C1 segment of cervical spinal cord (tissue), 14 donors: Measurements from ENCODE around the gene C16orf78.

Experiments used
- DNase-seq, 14 donors: peaks; one replicate each; lab custom pipeline; 2025; lab: John Stamatoyannopoulos, UW

Gene C16orf78, protein sequence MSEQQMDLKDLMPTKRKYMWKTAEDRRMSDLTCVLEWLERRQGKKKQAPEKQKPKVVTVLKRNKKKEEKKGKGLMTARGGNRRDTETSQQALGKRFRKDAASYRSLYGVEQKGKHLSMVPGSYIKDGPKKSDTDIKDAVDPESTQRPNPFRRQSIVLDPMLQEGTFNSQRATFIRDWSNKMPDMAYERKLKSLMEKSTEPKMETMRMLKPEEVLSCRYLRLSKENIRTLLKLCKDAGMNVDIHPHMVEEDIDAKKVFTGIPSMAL

DNA sequence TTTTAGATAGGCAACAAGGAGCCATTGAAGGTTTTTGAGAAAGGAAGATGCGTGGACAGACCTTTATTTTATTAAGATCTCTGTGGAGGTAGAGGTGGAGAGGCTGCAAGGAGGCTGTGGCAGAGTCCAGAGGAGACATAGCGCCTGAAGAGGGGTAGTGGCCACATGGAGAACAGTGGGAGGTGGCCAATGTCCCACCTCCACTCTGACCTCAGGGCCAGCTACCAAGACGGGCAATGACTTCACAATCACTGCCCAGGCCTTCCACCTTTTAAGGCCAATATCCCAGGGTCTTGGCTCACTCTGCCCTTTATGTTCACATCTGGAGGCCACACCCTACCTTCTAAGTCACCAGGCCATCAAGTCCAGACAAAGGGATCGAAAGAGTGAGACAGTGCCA is at the start of gene C16orf78:
Gene C16orf78 (plus strand): TSS at position 301 of the 400 bp plus-strand sequence. CDS start 136 bp downstream, outside the sequence.
- DNase-seq = no peak

DNA sequence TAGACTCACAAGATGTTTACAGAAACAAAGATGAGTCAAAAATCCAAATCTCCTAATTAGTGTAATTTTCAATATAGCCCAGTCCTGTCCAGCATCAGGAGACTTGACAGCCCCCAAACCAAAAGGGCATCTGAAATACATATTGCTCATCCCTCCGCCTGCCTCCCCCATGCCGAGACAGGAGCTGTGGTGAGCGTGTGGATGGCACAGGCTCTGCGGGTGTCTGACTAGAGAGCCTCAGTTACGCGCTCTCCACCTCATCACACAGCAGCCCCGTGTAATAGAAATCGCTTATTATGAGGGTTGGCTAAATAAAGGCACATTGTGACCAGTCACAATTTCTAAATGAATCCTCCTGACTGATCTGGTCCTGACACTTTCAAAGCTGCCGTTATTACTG is 48.9 kb upstream of the C16orf78 start:
- DNase-seq = peak in 1 of 14 donors; percentile 60

DNA sequence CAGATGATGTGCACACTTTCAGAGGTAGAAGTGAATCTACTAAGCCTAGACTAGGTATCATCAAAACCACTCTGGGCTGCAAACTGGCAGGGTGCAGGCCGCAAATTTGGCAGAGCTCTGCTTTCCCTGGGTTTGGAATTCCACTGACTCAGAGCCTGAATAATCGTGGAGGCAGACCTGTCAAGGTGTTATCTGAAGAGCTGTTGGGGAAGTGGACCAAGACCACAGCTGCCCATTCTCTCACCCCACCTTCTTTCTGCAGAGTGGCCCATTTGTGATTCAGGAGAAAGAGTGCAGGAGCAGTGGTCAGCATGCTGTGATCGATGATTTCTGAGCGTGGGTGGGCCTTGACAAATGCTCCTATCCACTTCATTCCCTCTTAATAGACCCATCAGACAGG is 46.1 kb upstream of the C16orf78 start:
- no peak for DNase-seq

DNA sequence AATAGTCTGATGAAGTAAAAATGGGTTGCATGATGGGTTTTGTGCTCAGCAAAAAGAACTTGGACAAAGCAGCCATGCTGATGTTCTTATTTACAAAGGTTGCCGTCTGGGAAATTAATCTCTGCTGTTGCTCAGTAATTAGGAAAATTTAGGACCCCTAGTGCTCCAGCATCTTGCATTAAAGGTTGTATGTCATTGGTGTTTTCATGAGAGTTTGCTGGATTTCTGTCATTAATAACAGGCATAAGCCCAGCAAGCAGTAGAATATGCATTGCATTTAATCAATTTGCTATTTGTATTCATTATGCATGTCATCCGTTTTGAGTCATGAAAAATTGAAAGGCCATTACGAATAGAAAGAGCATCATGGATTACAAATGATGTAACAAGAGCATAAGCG is 45.3 kb upstream of the C16orf78 start:
- DNase-seq = no peak

DNA sequence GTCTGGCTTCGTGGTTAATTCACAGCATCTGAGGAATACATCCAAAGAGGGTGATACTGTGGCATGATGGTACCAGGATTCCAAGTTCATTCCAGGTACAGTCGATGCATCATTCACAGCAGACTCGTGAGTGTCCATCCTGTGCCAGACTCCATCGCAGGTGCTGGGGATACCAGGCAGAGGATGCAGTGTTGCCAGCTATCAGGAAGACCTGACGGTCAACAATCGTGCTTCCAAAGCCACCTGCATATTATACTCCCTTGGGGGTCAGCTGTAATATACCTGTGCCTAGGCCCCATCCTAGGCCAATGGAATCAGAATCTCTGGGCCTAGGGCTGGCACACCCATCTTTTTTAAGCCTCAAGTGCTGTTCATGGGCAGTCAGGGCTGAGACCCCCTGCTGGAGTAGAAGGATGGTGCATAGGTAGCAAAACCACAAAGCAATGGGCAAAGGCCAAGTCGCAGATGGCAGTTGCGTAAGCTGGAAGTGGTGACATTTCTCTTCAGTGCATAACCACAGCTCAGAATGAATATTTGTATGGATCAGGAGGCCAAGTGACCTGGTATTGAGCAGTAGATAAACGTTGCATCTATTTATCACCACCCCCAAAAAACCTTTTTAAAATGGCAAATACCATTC is 42.9 kb upstream of the C16orf78 start:
- DNase-seq = peak in 1 of 14 donors; percentile 92

DNA sequence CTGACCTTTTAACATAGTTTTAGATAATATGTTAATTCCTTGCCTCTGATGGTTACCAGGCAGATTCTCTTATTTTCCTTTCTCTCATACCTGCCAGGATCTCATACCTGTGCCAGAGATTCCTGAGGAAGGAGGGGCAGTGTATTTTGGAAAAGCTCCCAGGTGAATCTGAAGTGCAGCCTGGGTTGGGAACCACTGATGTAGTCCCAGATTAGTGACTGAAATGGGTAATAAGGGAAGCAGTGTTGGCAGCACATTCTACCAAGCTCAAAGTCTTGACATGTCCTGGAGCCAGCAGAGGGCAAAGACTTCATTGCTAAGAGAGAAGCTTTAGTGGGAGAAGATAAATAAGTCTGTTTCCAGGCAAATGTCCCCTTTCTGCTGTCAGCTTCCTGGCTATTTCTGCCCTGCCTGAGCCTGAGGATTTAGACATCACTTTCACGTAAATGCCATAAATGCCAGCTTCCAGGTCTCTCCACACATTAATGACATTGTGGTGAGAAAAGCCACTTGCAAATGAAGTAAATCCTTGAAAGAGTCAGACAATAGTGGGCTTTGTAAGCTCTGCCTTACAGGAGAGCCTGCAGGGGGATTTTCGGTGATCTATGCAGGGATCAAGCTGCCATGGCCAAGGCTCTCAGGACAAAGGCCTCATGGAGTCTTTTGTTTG is 40.9 kb upstream of the C16orf78 start:
- DNase-seq = no peak

DNA sequence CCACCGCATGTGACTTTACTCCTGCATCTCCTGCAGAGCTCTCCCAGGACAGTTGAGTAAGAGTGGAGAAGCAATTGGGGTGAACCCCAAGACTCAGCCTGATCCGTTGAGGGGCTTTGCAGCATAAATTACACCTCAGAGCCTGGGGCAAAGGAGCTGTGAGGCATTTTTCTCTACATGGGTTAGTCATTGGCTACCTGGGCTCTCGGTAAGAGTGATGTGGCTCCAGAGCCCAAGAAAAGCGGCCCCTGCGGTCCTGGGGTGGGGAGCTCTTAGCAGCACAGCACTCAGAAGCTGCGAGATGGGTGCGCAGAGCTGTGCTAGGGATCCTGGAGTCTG is 40.4 kb upstream of the C16orf78 start:
- no peak for DNase-seq

DNA sequence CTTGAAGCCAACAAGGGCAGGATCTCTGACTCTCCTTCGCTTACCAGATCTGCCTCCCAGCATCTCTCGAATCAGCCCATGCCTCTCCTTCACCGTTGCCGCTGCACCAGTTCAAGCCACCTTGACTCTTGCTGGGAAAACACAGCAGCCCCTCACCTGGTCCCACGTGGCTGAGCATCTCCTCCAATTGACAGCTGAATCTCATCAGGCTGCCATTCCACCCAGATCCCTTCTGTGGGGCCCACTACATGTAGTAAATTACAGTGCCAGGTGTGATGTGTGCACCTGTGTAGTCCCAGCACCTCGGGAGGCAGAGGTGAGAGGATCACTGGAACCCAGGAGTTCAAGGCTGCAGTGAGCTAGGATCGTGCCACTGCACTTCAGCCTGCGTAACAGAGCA is 37.8 kb upstream of the C16orf78 start:
- no peak for DNase-seq

DNA sequence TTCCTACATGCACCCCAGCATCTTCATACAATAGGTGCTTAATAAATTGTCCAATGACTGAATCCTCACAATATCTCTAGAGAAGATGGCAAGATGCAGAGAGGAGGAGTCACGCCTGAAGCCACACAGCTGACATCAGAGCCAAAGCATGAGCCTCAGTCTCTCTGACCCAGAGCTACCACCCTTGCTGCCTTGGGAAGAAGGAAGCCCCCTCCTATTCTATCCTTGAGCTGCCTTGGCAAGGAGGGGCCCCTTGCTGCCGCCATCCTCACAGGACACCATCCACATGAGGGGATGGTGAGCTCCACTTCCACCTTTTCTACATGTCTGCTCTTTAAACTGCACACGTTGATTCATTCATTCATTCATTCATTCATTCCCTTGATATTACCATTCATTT is 37.0 kb upstream of the C16orf78 start:
- no peak for DNase-seq

DNA sequence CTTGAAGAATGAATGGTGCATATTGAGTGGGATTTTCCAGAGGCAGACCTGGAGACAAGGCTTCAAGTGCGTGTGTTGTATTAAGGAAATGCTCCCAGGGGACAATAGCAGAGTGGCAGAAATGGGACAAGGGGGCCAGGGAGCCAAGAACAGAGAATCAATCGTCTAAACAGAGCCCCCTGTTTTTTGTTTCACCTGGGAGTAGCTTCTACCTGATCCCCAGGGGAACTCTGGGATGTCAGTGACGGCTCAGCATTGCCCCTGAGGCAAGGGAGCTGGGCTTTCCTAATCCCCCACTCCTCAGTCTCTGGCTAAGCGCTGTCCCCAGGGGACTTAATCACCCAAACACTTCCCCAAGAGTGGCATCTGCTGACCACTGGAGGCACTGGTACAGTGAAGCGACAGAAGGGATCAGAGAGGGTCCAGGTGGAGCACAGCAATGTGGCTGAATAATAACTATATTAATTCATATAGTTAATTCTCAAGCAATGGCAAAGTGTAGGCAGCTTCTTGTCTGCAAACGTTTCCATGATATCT is 35.7 kb upstream of the C16orf78 start:
- DNase-seq = no peak

DNA sequence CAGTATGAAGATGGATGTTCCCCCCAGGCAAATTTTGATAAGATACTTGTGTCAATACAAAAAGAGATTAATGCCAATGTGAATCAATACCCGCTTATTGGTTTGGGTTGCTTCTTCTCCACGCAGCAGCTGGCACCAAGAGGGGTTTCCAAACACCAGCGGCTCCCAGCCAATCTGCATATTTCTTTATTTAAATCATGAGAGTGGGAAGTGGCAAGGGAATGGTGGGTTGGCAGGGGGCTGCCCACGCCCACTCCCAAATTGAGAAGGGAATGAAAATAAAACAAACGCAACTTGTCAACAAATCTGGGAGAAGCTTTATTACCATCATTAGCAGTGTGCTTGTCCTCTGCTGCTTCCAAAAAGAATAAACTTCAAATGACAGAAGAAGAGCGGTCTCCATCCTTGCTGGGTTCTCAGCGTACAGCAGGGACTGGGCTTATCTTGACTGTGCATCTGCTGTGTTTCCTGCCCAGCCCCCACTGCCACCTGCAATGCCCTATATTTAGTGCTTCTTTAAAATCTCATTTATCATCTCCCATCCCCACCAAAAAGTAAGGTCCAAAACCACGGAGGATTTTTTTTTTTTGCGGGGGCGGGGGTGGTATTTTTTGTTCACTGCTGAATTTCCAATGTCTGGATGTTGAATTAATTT is 34.9 kb upstream of the C16orf78 start:
- peak in 1 of 14 donors; percentile 59 for DNase-seq

DNA sequence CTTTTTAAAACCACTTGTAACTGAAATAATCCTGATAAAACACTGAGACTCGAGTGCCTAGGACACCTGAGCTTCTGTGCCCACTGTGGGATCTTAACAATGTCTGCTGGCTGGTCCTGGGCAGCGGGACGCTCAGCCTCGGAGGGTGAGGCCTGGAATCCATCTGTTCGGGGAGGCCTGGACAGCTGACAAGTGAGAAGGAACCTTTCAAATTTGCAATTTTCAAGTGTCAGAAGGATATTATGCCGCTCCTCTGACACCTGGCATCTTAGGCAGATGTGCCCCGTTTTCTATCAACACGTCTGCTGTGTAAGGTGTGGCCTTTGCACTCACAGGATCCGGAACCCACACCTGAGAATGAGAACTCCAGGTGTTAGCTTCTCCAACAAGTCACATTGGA is 33.1 kb upstream of the C16orf78 start:
- DNase-seq = no peak

DNA sequence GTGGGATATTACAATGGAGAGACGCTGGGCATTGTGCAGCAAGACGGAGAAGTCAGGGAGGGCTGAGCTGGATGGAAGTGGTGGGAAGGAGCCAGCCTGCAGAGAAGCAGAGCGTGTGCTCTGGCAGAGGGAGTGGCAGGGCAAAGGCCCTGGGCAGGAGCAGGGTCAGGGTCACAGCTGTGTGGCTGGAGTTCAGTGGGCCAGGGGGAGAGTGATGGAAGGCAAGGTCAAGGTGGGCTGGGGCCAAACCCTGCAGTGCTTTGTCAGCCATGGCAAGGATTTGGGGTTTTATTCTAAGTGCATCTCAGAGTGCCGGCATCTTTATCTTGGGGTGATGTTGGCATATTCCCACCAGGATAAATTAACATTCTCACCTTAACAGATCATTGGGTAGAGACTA is 31.9 kb upstream of the C16orf78 start:
- no peak for DNase-seq

DNA sequence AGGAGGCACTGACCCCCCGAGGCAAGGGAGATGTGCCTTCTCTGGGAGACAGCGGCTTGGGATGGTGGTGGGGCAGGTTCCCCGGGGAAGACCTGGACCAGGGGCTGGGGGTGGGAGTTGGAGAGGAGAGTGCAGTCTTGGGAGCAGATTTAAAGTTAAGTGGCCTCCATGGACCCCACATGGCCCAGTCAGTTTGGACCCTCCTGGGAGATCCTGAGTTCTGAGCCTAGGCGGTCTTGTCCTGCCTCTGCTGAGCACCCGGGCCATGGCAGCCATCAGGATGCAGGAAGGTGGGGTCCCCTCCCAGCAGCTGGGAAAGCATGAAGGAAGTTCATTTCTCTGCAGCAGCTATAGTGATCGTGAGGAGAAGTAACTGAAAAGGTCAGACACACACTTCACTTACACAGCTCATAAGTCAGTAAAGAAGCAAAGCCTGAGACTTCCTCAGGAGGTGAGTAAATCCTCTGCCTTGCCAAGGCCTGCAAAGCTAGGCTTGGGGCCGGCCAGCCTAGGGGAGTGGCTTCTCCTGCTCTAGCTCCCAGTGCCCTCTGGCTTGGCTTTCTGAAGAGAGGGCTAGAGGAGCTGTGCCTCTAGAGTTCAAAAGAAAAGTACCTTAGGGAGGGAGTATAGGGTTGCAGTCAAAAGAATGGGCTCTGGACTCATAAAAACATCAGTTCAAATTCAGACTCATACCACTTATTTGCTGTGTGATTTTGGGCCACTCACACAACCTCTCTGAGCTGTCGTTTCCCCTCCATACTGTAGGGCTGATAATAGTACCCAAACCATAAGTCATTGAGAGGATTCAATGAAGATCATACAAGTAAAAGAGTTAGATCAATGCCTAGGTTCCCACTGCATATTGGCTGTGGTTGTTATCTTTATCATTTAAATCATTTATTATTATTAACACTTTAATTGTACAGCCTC is 31.0 kb upstream of the C16orf78 start:
- no peak for DNase-seq

DNA sequence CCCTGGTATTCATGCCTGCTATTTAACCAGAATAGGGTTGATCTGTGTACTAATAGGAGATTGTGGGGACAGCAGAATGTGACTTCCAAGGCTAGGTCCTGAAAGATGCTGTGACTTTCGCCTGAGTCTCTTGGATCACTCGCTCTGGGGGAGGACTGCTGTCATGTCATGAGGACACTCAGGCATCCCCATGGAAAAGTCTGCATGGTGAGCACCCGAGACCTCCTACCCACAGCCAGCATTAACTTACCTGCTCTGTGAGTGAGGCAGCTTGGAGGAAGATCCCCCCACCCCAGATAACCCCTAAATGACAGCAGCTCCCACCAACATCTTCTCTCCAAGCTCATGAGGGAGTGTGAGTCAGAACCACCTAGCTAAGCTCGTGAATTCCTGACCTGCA is 30.3 kb upstream of the C16orf78 start:
- DNase-seq = no peak

DNA sequence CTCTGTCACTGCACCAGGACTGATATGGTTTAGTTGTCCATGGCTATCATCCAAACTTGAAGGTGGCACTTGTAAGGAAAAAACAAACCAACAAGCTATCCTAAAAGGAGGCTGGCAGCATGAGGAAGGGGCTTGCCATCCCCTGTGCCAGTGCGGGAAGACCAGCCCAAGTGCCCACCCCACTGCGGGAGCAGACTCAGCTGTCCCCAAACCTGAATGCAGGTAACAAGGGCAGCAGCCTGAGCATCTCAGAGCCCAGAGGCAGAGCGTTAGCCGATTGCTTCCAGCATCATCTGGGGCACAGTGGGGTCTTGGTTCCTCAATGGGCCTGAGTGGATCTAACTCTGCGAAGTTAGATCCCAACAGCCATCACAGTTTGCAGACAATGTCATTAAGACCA is 29.2 kb upstream of the C16orf78 start:
- no peak for DNase-seq

DNA sequence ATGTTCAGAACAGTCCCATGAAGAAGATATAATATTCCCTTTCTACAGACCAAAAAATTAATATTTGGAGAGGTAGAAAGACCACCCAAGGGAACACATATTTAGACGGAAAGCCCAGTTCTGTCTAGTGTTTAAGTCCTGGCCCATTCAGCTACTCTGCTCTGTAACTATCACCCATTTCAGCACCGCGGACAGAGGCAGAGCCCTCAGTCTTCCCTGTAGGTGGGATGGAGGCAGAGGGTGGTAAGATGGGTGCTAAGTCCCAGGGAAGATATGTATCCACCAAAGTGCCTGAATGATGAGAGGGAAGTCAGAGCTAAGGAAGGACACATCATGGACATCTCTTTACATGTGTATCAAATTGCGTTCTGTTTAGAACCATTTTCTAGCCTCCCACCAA is 27.8 kb upstream of the C16orf78 start:
- no peak for DNase-seq

DNA sequence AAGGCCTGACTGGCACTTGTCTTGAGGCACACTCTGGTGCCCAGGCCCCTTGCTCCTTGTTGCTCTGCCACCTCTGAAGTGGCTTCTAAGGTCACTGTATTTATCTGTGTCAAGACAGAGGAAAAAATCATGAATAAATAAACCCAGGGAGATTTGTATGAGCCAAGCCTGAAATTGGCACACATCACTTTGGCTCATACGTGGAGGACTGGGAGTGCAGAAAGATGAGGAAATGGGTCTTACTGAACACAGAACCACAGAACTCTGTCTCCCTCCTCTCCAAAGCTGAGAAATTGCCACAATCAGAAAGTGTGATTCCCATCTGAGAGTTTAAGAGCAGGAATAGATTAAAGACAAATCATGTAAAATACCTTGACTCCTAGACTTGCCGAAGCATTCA is 27.1 kb upstream of the C16orf78 start:
- DNase-seq = no peak

DNA sequence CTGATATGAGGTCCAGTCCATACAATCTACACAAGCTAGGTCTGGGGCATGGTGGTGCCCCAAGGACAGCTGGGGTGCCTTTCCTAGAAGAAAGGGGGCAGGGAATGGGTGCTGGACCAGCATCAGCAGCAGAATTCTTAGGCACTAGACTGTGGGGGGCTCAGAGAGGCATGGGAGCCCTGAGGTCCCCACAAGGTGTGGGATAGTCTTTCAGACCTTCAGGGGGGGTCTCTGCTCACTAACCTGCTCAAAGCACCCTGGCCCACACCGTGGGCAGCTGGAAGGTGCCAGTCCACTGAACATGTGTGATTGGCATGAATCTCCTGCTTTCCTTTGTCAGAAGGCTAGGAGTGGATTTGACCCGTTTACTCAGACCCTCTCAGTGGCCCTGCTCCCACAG is 26.1 kb upstream of the C16orf78 start:
- no peak for DNase-seq

DNA sequence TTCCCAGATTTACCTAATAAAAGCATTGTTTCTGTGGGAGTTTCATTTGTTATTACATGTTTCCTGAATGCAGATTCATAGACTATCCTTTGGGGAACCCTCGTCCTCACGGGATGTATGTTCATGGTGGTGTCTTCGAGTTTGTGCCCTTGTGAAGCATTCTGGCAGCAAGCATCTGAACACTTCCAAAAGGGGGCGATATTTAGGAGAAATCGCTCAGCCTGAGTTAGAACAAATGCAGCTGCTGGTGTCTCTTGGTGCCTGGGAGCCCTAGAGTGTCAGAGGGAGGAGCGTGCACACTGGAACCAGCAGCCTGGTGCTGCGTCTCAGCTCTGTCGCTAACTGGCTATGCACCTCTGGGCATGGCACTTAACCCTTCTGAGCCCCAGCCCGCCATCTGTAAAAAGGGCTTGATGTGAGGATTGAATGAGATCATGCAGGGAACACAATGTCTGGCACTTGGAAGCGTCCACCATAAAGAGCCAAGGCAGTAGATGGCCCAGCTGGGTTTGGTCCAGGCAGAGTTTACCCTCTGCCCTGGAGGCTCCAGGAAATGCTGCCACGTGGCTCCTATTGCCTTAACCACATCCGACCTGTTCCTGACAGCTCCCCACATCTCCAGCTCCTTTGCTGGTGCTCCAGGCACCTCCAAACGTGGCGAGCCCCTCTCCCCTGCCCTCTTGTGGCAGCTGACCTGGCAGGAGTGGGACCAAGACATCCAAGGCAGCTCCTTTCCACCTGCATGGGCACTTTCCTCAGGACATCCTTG is 25.0 kb upstream of the C16orf78 start:
- no peak for DNase-seq
